Central memory CD4-positive, alpha-beta T cell (primary cell): ENCODE data around the gene RPS6KA2.

Experiments used
- DNase-seq: peaks from one replicate; pipeline ENCODE4 v3.0.0; 2022

The RPS6KA2 gene

GRCh38 chr6:166520905-166521834 is 105.9 kb downstream of the RPS6KA2 start:
- DNase-seq: no peak

GRCh38 chr6:166516251-166516884 is 110.7 kb downstream of the RPS6KA2 start:
- no peak for DNase-seq

- no peak for DNase-seq
Measured at GRCh38 chr6:166515072-166515810, 111.8 kb downstream of the RPS6KA2 start.

GRCh38 chr6:166514196-166514595 is 112.9 kb downstream of the RPS6KA2 start:
- DNase-seq: no peak

- peak; percentile 38 for DNase-seq
Measured at GRCh38 chr6:166512567-166512966, 114.5 kb downstream of the RPS6KA2 start.

GRCh38 chr6:166511316-166511715 is 115.7 kb downstream of the RPS6KA2 start:
- DNase-seq: no peak

GRCh38 chr6:166509193-166509592 is 117.9 kb downstream of the RPS6KA2 start:
- no peak for DNase-seq

GRCh38 chr6:166508726-166509125 is 118.3 kb downstream of the RPS6KA2 start:
- no peak for DNase-seq

GRCh38 chr6:166507809-166508564 is 119.1 kb downstream of the RPS6KA2 start:
- DNase-seq: no peak

GRCh38 chr6:166507380-166507779 is 119.7 kb downstream of the RPS6KA2 start:
- no peak for DNase-seq

- no peak for DNase-seq
Measured at GRCh38 chr6:166505133-166505905, 121.7 kb downstream of the RPS6KA2 start.

GRCh38 chr6:166504100-166504499 is 123.0 kb downstream of the RPS6KA2 start:
- no peak for DNase-seq

- no peak for DNase-seq
Measured at GRCh38 chr6:166503167-166503744, 123.8 kb downstream of the RPS6KA2 start.

GRCh38 chr6:166502453-166502852 is 124.6 kb downstream of the RPS6KA2 start:
- DNase-seq: no peak

- no peak for DNase-seq
Measured at GRCh38 chr6:166501246-166501645, 125.8 kb downstream of the RPS6KA2 start.

GRCh38 chr6:166500246-166500645 is 126.8 kb downstream of the RPS6KA2 start:
- DNase-seq: no peak

- no peak for DNase-seq
Measured at GRCh38 chr6:166499350-166500163, 127.5 kb downstream of the RPS6KA2 start.

- no peak for DNase-seq
Measured at GRCh38 chr6:166498661-166499349, 128.2 kb downstream of the RPS6KA2 start.

- DNase-seq: no peak
Measured at GRCh38 chr6:166498228-166498627, 128.8 kb downstream of the RPS6KA2 start.
